HG02571 (cell line): ENCODE measurements around the gene SETD2.

Source experiments
- ATAC-seq: cut with Tn5 transposase; IDR thresholded peaks from one replicate; pipeline ENCODE4 v1.9.1; 2021; ENCODE audit warnings: mild to moderate bottlenecking, moderate library complexity; ENCODE audit not compliant: unreplicated experiment

Gene SETD2

DNA sequence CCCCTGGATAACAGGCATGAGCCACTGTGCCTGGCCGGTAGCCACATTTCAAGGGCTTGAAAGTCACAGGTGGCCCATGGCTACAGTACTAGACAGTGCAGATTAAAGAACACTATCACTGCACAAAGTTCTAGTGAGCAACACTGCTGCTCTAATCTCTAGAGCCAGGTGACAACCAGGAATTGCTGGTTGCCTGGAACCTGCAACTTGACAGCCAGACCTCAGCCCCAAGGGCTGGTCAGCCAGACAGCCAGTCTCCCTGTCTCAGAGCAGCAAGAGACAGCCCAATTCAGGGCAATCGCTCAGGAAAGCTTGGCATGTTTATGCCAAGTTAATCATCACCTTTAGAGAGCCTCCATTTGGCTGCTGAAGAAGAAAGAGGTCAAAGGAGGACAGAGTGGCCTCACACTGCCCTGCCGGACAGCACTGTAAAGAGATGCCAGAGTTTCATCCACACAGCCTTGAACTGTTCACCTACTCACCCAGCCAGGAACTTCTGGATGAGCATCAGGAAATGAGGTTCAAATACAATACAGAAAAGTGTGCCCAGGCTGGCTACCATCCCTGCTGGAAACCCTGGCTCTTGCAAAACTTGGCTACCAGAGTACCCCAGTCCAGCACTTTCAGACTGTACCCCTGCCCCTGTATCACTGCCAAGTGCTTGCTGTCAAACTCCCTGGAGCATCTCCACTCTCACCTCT, 193.4 kb downstream of the SETD2 start:
- ATAC-seq, result no peak

DNA sequence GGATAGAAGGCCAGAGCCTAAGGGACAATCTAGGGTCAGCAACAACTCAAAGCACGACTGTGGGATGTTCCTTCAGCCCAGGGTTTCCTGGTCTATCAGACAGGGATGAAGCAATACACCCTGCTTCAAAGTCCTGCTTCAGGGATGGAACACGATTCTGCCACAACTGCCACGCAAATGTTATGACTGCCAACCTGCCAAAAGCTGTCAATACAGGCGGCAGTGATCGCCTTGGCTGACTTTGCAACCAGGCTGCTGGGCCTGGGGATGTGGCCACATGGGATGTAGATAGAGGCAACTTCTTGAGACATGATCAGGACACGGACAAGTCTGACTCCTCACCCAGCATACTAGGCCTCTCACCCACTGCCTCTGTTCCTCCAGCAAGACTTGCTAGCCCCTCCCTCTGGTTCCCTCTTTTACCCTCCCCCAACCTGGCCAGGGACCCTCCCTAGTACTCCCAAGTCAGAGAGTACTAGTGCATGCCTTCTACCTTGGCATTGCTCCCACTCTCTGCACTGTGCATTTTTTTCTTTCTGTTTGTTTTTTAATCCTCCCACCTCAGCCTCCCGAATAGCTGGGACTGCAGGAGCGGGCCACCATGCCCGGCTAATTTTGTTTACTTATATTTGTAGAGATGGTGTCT, 195.0 kb downstream of the SETD2 start:
- ATAC-seq, result no peak

DNA sequence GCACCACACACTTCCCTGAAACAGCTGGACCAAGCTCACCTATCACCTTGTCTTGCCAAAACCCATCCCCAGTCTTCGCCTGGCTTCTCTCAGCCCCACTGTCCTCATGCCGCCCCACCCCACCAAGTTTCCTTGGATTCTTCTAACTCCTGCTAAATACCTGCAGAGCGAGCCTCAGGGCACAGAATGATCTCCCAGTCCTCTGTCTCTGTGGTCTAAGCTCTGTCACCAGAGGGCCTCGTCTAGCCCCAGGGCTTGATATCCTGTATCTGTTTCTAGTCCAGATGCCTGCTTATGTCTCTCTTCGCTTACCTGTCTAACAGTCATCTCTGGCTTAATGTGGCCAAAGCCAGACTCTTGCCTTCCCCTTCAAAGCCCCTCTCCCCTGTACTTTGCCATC, 197.1 kb downstream of the SETD2 start:
- ATAC-seq, result no peak
